ENCODE data around the gene LTBP1.

LTBP1 gene

GRCh38 chr2:32931945-32932709, 14.6 kb upstream of the LTBP1 start:
- DNase-seq: no peak

- no peak for DNase-seq
These were observed 13.7 kb upstream of the LTBP1 start for GRCh38 chr2:32932825-32933755.

DNA sequence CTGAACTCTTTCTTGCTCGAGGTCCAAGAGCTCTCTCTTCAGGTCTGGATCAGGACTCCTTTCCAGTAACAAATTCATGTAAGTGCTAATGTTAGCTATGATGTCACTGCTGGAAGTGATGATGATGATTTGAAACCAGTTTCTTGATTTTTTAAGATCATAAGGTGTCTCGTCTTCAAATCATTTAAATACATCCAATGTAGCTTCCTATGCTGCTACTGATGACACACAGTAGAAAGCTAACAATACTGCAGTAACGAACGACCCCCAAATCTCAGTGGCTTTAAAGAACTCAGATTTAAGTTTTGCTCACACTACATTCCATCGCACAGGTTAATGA, 13.0 kb upstream of the LTBP1 start:
- DNase-seq: no peak

- no peak for DNase-seq
These were observed 8.9 kb upstream of the LTBP1 start for GRCh38 chr2:32937602-32938448.

GRCh38 chr2:32938934-32939333, 7.8 kb upstream of the LTBP1 start:
- DNase-seq: no peak

DNA sequence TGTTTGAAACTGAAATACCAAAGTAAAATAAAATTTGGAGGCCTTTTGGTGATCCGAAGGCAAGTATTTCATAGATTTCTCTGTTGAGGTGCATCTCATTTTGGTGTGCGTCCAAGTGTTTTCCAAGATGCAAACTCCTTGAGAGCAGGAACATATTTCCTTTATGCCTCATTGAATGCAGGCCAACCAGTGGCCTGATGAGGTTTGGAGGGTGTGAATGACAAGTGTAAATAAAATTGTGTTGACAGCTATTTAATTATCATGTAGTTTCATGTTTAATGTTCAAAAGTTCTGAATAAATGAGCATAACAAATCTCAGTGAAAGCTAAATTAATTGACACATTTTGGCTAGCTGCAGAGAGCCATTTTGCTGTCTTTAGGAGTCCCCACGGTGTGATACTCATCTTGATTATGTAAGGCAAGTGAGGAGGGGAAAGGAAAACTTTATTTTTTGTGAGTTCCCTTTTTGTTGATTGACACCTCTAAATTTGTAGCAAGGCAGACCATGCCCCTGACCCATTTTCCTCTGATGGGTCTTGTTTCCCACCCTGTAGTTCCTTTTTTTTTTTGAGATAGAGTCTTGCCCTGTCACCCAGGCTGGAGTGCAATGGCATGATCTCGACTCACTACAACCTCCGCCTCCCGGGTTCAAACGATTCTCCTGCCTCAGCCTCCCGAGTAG, 6.3 kb upstream of the LTBP1 start:
- no peak for DNase-seq

DNA sequence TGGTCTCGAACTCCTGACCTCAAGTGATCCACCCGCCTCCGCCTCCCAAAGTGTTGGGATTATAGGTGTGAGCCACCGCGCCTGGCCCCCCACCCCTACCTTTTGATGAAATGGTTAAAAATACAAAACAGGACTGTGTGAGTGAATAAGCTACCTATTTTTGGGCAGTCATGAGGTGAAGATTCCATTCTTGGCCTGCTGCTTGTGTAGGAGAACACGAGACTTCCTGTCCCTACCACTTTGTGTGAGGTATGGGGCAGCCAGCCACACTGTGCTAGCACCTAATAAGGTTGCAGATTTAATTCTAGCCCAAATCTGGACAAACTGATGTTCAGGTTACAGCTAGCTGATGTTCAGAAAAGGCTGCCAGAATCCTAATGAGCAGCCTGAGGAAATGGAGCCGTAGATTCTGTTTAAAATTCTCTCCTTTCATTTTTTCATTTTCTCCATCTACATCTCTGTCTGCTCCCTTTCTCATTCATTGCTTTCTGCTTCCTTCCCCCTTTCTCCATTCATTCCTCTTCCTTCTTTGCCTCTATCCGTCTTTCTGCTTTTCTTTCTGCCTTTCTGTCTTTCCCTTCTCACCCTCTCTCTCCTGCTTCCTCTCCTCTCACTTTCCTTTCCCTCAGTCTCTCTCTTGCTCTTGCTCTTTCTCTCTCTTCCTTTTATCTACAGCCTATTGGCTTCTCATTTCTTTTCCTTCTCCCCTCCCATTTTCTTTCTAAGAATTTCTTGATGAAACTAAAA, 4.6 kb upstream of the LTBP1 start:
- DNase-seq: no peak

- no peak for DNase-seq
These were observed 3.8 kb upstream of the LTBP1 start for GRCh38 chr2:32942793-32943485.

GRCh38 chr2:32945286-32945685, 1.5 kb upstream of the LTBP1 start:
- no peak for DNase-seq

- DNase-seq: no peak
These were observed 327 bp downstream of the LTBP1 start for GRCh38 chr2:32947076-32947483.

DNA sequence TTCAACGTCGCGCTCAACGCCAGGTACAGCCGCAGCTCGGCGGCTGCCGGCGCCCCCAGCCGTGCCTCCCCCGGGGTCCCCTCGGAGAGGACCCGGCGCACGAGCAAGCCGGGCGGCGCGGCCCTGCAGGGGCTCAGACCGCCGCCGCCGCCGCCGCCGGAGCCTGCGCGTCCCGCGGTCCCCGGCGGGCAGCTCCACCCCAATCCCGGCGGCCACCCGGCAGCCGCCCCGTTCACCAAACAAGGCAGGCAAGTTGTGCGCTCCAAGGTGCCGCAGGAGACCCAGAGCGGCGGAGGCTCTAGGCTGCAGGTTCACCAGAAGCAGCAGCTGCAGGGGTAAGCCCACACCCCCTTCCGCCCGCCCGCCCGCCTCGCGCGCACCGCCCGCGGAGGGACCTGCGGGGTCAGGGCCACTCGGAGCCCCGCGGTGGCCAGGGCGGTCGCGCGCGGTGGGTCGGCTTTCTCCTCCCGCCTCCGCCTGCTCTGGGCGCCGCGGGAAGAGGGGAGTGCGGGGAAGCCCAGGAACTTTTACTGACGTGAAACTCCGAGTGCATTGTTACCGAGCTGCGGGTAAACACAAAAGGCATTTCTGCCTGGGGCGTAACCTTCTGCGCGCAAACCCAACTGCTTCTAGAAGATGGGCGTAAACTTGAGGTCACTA, 861 bp downstream of the LTBP1 start:
- DNase-seq: peak; percentile 19

- DNase-seq: no peak
These were observed 1.5 kb downstream of the LTBP1 start for GRCh38 chr2:32948266-32948665.

DNA sequence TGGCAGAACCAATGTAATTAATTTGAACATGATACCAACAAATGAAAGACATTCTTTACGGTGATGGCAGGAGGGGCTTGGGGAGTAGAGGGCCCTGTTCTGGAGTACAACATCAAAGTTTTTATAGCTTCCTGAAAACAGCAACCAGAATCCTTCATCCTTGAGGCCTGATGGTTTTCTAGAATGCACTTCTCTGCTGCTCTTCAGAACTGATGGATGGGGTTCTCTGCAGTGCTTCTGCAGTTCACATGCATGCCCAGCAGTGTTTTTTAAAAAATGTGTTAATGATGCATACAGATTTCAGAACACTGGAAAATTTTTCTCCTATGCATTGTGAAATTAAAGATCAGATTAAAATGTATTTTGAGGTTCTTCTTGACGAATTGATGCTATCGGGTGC, 2.5 kb downstream of the LTBP1 start:
- DNase-seq: no peak

GRCh38 chr2:32951672-32952071, 4.9 kb downstream of the LTBP1 start:
- DNase-seq: no peak

DNA sequence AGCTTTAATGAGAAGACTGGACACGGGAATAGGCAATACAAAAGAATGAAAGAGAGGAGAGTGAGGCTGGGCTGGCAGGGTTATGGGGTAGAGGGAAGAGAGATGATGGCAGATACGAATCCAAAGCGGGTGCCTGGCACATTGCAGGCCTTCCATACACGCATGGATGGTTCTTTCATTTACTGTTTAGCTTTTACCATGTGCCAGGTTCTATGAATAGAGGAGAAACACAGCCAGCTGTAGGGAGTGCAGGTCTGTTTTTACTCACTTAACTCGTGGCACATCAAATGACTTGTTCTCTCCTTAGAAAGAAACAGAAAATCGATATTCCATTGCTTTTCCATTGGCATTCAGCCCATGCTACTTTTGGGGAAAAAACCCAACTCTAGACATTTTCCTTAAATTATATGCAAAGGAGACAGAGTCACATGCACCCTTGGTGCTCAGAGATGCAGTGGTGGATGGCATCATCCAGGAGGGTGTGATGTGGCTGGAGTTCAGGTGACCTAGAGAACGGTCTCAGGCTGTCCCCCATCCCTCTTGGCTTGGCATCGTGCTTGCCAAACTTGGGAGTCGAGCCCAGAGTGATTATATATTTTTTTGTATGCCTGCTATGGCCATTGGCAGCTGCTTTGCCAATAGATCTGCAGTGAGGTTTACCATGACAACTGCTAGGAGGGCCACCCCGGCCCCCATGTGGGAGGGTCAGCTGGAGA, 6.2 kb downstream of the LTBP1 start:
- no peak for DNase-seq

- no peak for DNase-seq
These were observed 7.5 kb downstream of the LTBP1 start for GRCh38 chr2:32954206-32954605.

- no peak for DNase-seq
These were observed 12.1 kb downstream of the LTBP1 start for GRCh38 chr2:32958821-32959220.

DNA sequence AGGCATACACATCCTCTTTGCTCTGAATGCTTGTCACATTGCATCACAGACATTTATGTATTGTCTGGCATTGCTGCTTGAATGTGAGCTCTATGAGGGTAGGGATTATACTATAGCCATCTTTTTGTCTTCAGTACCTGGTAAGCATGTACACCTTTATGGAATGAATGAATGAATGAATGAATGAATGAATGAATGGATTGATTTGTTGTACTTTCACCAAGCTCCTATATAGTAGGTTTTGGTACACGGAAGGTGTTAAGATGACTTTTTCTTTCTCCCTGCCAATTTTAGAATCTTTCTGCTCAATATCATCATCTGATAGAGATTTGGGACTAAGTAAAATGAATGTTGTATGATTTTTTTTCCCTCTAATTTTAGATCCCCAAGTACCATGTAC, 13.5 kb downstream of the LTBP1 start:
- no peak for DNase-seq

- DNase-seq: no peak
These were observed 14.1 kb downstream of the LTBP1 start for GRCh38 chr2:32960647-32961403.

Measured in CD4-positive, alpha-beta T cell treated with Interleukin-6 for 4 hours (primary cell).